ENCODE measurements around the gene GPR15. TPM values are rescaled to one million over a fixed set of nuclear protein-coding genes. Genes with fewer than 3 reads are reported as not detected.

Gene GPR15
- total and polyA plus RNA-seq, 10 of the 15 experiments (the other 5 are each of a cell fraction or from before 2014, with no cell fraction given), result 70.7 to 150 (median 115) TPM

- BruUV-seq (replicated peaks), result TSS peak; percentile 39
- Histone ChIP-seq H3K36me3 (ENCODE audit: control insufficient read depth in 2 of 2, insufficient read depth in 2 of 2, low read length in 1 of 2) (no peaks in the 10 kb centered on the region), H3K9ac (ENCODE audit: control insufficient read depth, insufficient read depth, low read length) (peak overlapping the region; percentile 94), H3K9me3 (replicated peaks; ENCODE audit: control insufficient read depth, insufficient read depth, low read length) (no peaks in the 10 kb centered on the region), H2AFZ (ENCODE audit: control insufficient read depth, low read depth, low read length) (no peak overlapping the region), H3K4me1 (ENCODE audit: control insufficient read depth, insufficient read depth, low read length) (peaks cover 23% of the 10 kb centered on the region), H3K27me3 (replicated peaks in 1 of 2; ENCODE audit: control insufficient read depth in 2 of 2, insufficient read depth in 2 of 2, low read length in 1 of 2) (no peaks in the 10 kb centered on the region), H3K4me3 (peak overlapping the region; percentile 73), H3K4me2 (ENCODE audit: control insufficient read depth, insufficient read depth) (peak overlapping the region; percentile 57), H3K79me2 (ENCODE audit: control insufficient read depth, insufficient read depth, low read length) (peaks cover 93% of the 10 kb centered on the region), H3K27ac (ENCODE audit: control insufficient read depth, insufficient read depth) (peak overlapping the region; percentile 100), H4K20me1 (ENCODE audit: control insufficient read depth, insufficient read depth) (no peaks in the 10 kb centered on the region)
- ChIA-PET SMC1A (ENCODE audit: uncharacterized antibody, unreplicated experiment) (interaction anchor here (0.9 to 23.6 kb wide), 7 partner anchors 8 to 175 kb away, joined by 3 to 603 read pairs (median 47); partner anchors contain the start of genes CLDND1 and GPR15), CTCF (interaction anchor here (0.9 to 5.9 kb wide), 5 partner anchors 8 to 31 kb away, joined by 3 to 32 read pairs (median 9); partner anchors contain the start of genes CLDND1 and GPR15), POLR2A (interaction anchor here (0.9 to 23.2 kb wide), 7 partner anchors 7 to 177 kb away, joined by 4 to 350 read pairs (median 5); partner anchors contain the start of gene GPR15), RAD21 (ENCODE audit: unreplicated experiment) (interaction anchor here (0.9 to 20.2 kb wide), 8 partner anchors 9 to 202 kb away, joined by 3 to 511 read pairs (median 5); partner anchors contain the start of gene GPR15)
- in situ Hi-C loops (cut with MboI) (no loop called here), intact Hi-C loops (cut with micrococcal nuclease; ENCODE audit: unreplicated experiment) (loop anchor here (10.0 kb wide), 1 partner anchor 860 kb away; no protein-coding TSS in a partner anchor)
- no peak for DNase-seq (ENCODE audit: low read depth, low spot score)
- no peak for FAIRE-seq
- 20% methylated on average over 2 of the region's 2 CpGs for WGBS (ENCODE audit: insufficient coverage, insufficient replicate concordance, low lambda C conversion rate, missing lambda C conversion rate)
- no peak for ATAC-seq
- peak; percentile 62 for TF ChIP-seq MLLT1 (IDR thresholded peaks at IDR 0.05)
- TF ChIP-seq CUX1 (IDR thresholded peaks at IDR 0.05; ENCODE audit: insufficient replicate concordance, low read depth, low read length), result no peak
- TF ChIP-seq CREM (IDR thresholded peaks at IDR 0.05; ENCODE audit: low read depth), result no peak
- peak; percentile 72; the same call in 1 of the 2 replicates for TF ChIP-seq CHD1 (IDR thresholded peaks at IDR 0.05; ENCODE audit: low read depth, low read length)
- no peak for TF ChIP-seq ZBTB11 (CRISPR knock-in tag; IDR thresholded peaks at IDR 0.05)
- TF ChIP-seq IKZF2 (IDR thresholded peaks at IDR 0.05), result no peak
- TF ChIP-seq HDAC6 (IDR thresholded peaks at IDR 0.05; ENCODE audit: unreplicated experiment), result no peak
- TF ChIP-seq CBX5 (IDR thresholded peaks at IDR 0.05; ENCODE audit: low read depth), result 0 out of 2 replicates have a peak, but pooled peaks have one; percentile 4
- 0 out of 2 replicates have a peak, but pooled peaks have one; percentile 1 for TF ChIP-seq ZBTB4 (CRISPR knock-in tag; IDR thresholded peaks at IDR 0.05)
Measured at GRCh38 chr3:98554580-98554979, 22.8 kb downstream of the GPR15 start.

Measured in GM12878 (cell line).